Prostate gland (tissue), 2 donors: ENCODE results near the gene TAF4.

Experiments
- CTCF ChIP-seq, 4 experiments: fragments of 200-600 bp in 2 of 4; fragments of 450-650 bp in 2 of 4; sonication (generic) in 2 of 4; IDR thresholded peaks; 1 replicate in 3 of 4; 2 replicates in 1 of 4; pipeline ENCODE4 v1.5.1; 2016 to 2019; ENCODE audit warnings: antibody characterized with exemption in 4 of 4, mild to moderate bottlenecking in 2 of 4, moderate library complexity in 2 of 4
- POLR2A ChIP-seq: fragments of 450-650 bp; IDR thresholded peaks from one replicate; pipeline ENCODE4 v1.6.1; 2016; ENCODE audit warnings: antibody characterized with exemption, mild to moderate bottlenecking

DNA sequence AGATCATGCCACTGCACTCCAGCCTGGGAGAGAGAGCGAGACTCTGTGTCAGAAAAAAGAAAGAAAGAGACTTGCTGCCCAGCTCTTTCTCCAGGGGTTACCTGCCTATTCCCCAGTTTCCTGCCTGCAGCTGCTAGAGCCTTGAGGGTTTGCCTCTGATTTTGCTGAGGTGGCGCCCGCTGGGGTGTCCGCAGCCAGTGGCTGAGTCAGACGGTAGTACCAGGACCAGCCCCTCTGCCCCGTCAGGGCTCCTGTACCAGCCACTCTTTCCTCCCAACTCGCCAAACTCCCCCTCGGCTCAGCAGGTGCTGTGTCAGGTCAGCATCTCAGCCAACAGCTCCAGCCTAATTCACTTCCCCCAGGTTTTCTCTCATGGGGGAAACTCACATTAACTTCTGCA, 49.2 kb upstream of the TAF4 start:
- no peak for TF ChIP-seq POLR2A
- no peak for TF ChIP-seq CTCF (IDR thresholded peaks at IDR 0.05)
